Activated gamma-delta T cell treated with Interleukin-2 at 50 U/mL for 16 hours (primary cell): ENCODE results near the gene FKBP4.

Source experiments
- DNase-seq: peaks from one replicate; pipeline ENCODE4 v3.0.0-alpha.2; 2020

The FKBP4 gene

DNA sequence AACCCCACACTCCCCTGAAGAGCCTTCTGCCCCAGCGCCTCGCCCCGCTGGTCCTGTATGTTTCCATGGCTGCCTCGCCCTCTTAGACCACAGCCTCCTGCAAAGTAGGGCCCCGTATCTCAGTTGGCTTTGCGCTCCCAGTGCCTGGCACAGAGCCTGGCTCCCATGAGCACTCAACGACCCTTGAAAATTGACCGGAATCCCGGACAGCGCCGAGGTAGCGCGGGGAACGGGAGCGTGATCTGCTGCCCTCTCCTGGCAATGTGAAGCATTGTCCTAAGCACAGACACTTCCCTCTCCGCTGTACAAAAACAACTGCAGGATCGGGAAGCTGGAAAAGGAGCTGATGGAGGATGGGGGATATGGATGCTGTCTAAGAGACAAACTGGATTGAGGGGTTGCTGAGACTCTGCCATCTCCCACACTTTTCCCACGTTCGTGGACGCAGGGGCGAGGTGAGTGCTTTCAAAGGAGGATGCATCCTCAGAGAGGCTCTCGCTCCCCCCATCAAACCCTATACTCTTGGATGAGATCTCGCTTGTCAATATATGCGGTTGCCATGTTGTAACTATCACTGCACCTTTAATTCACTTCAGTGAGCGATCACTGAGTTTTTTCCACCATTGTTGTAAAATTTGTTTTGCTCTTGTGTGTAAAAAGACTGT, 10.7 kb upstream of the FKBP4 start:
- peak; percentile 34 for DNase-seq

DNA sequence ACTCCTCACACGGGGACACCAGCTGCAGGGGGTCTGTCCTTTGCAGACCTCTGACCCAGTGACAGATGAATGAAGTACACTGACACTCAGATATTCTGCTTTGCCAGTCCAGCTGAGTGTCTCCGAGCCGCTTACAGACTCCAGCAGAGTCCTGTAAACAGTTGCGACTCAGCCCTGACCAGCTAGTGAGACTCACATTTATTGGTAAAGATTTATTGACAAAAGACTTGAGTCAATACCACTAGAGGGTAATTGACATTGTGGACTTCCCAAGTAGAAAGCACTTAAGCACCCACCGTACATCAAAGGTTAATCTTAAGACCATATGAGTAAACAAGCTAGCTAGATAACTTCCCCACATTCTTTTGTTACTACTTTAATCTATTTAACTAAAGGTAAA, 9.8 kb upstream of the FKBP4 start:
- DNase-seq, result no peak

DNA sequence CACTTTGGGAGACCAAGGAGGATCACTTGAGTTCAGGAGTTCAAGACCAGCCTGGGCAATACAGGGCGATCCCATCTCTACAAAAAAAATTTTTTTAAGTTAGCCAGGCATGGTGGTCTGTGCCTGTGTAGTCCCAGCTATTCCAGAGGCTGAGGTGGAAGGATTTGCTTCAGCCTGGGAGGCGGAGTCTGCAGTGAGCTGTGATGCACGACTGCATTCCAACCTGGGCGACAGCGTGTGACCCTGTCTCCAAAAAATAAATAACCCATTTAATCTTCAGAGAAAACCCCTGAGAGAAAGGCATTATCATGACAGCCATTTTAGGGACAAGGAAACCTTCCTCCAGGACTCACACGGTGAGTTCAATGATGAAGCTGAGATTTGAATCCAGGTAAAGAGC, 3.7 kb upstream of the FKBP4 start:
- DNase-seq, result no peak

GRCh38 chr12:2792671-2793500, 1.9 kb upstream of the FKBP4 start:
- no peak for DNase-seq

- no peak for DNase-seq
Measured at GRCh38 chr12:2793561-2793960, 1.2 kb upstream of the FKBP4 start.

GRCh38 chr12:2794191-2794735, 507 bp upstream of the FKBP4 start:
- no peak for DNase-seq

DNA sequence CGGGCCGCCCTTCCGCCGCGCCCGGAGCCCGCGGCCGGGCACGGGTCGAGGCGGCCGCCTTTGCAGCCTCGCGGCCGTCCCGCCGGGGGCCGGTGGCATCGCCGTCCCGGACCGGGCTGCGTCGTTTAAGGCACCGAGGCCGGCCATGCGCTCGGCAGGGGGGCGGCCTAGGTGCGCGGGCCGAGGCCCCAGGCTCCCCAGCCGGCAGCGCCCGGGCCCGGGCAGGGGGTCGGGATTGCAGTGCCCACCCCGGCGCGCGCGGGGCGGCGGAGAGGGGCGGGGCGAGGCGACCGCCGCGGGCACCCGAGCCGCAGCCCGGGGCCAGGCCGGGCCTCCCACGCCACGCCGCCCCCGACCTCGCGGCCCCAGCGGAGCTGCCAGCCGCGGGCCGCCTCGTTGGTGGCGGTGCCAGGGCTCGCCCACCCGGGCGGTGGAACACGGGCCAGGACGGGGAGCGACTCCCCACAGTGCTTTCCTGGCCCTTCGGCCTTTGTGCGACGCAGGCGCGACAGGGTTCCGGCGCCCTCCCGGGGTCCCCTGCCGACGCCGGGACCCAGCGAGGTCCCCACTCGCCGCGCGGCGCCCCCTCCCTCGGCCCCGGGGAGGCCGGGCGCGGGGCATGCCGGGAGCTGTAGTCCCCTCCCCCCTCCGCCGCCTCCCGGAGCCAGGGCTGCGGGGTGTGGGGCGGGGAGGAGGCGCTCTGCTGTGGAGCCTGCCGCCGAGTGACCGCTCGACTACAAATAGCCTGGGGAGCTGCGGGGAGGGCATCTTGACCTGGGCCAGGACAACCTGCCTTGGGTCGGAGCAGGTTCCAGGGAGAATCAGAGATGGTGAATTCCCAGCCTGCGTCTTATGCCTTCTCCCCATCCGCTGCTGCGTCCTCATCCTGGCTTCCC, 769 bp downstream of the FKBP4 start:
- peak; percentile 61 for DNase-seq

GRCh38 chr12:2796187-2796666, 1.5 kb downstream of the FKBP4 start:
- DNase-seq, result no peak

- no peak for DNase-seq
Measured at GRCh38 chr12:2797721-2798418, 3.1 kb downstream of the FKBP4 start.

DNA sequence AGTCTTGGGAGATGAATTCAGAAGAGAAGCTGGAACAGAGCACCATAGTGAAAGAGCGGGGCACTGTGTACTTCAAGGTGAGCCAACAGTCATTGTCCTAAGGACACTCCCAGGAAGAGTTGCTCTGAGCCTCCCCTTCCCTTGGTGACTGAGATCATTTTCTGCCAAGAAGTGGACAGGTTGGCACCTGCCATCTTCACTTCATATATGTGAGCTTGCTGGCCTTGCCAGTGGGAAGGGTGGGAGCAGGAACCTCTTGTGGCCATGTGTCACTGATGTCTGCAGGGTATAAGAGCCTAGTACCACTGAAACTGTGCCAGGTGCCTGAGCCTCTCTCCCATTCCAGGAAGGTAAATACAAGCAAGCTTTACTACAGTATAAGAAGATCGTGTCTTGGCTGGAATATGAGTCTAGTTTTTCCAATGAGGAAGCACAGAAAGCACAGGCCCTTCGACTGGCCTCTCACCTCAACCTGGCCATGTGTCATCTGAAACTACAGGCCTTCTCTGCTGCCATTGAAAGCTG, 5.3 kb downstream of the FKBP4 start:
- no peak for DNase-seq

GRCh38 chr12:2801044-2801783, 6.4 kb downstream of the FKBP4 start:
- DNase-seq, result no peak

DNA sequence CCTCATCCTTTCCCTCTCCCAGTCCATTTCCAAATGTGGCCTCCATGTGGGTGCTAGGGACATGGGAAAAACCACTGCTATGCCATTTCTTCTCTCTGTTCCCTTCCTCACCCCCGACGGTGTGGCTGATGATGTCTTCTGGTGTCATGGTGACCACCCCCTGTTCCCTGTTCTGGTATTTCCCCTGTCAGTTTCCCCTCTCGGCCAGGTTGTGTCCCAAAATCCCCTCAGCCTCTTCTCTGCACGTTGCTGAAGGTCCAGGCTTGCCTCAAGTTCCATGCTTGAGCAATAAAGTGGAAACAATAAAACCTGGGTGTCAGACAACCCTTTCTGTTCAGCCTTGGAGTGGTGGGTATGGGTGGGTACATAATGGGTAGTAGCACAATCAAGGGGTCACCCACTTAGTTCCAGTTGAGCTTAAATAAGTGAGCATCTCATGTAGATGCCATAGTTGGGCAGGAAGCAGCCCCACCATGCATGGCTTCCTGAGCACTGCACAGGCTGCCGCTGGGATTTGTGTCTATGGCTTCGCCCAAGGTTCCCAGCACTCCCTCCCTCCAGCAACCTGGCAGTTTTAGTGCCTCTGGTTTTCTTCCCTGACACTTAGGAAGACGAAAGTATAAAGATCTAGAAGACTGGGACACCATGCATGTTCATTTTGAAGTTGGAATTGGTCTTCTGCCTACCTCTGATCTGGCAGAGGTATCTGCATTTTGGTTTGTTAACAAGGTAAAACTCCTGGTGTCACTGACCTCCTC, 9.0 kb downstream of the FKBP4 start:
- DNase-seq, result no peak

- DNase-seq, result no peak
Measured at GRCh38 chr12:2804393-2805142, 9.8 kb downstream of the FKBP4 start.

- DNase-seq, result no peak
Measured at GRCh38 chr12:2805143-2805520, 10.4 kb downstream of the FKBP4 start.

GRCh38 chr12:2806700-2807099, 11.9 kb downstream of the FKBP4 start:
- no peak for DNase-seq

- DNase-seq, result no peak
Measured at GRCh38 chr12:2811801-2812200, 17.0 kb downstream of the FKBP4 start.

DNA sequence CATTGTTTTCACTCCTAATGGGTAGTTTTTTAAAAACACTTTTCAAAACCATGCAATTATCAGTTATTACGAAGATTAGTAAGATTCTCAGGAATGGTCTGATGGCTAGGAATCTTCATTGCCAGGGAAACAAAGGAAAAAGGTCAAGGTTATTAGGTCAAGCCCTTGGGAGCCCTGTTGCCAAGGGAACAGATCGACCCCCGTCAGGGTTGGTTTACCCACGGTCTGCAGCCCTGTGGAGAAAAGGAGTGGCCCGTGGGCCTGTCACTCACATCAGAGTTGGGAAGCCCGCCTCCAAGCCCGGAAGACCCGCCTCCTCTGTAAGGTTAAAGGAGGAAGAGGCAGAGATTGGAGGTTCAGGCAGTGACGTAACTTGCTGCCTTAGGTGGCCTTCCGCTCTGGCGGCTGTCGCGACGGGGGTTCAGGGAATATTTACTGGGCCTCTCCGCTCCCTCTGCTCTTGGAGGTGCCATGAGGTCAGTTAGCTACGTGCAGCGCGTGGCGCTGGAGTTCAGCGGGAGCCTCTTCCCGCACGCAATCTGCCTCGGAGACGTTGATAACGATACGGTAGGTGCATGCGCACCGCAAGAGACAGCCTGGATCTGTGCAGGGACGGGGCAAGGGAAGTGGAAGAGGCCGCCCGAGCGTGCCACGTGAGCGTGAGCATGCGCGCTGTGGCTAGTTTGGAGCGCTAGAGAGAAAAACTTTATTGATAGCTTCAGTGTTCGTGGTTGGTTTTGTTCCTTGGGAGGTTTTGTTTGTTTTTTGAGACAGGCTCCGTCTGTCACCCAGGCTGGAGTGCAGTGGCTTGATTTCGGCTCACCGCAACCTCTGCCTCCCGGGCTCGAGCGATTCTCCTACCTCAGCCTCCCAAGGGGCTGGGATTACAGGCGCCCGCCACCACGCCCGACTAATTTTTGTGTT, 17.8 kb downstream of the FKBP4 start, which contains the start of gene ITFG2:
Gene ITFG2, plus strand, starts transcription at position 379 of the 924 bp plus-strand sequence. Its CDS starts 93 bp downstream, at position 472.
- DNase-seq, result peak; percentile 96
